Muscle of arm (tissue), 14 donors: ENCODE results near the gene SLC25A1. TPM values are rescaled to one million over a fixed set of nuclear protein-coding genes. Genes with fewer than 3 reads are reported as not detected.

Experiments used
- DNase-seq: peaks from one replicate; pipeline ENCODE4 v3.0.0-alpha.2; 2013
- long read RNA-seq, 11 donors: transcript quantifications; one replicate each; lab custom pipeline, GENCODE V29; 2026
- polyA plus RNA-seq, 12 donors: library from polyadenylated mRNA; unstranded; fragments of 120-200 nt; gene quantifications; one replicate each; pipeline ENCODE4 v1.2.1, GENCODE V29; 2013; ENCODE audit not compliant: insufficient read length in 12 of 12

Gene SLC25A1
- 10 to 100 TPM in 11 of 12 donors, not detected in 1; 14.4 to 31.8 (median 17.5) TPM for polyA plus RNA-seq
- long read RNA-seq, donor 1, transcript SLC25A1-201 (9 exons, 1,648 nt) = major isoform, 42 of 49 reads
- long read RNA-seq, donor 1, partial matches to known transcripts = 5 of 49 reads
- long read RNA-seq, donor 1, other reads (novel, unspliced or antisense) = 0 of 49 reads
- long read RNA-seq, donor 2, transcript SLC25A1-201 (9 exons, 1,648 nt) = major isoform, 7 of 13 reads
- long read RNA-seq, donor 2, partial matches to known transcripts = 5 of 13 reads
- long read RNA-seq, donor 2, other reads (novel, unspliced or antisense) = 0 of 13 reads
- long read RNA-seq, donor 3, transcript SLC25A1-201 (9 exons, 1,648 nt) = major isoform, 5 of 6 reads
- long read RNA-seq, donor 3, partial matches to known transcripts = 0 of 6 reads
- long read RNA-seq, donor 3, other reads (novel, unspliced or antisense) = 0 of 6 reads
- long read RNA-seq, donor 4 = 0 reads
- long read RNA-seq, donor 5, transcript SLC25A1-201 (9 exons, 1,648 nt) = major isoform, 9 of 9 reads
- long read RNA-seq, donor 5, partial matches to known transcripts = 0 of 9 reads
- long read RNA-seq, donor 5, other reads (novel, unspliced or antisense) = 0 of 9 reads
- long read RNA-seq, donor 6, transcript SLC25A1-201 (9 exons, 1,648 nt) = major isoform, 5 of 5 reads
- long read RNA-seq, donor 6, partial matches to known transcripts = 0 of 5 reads
- long read RNA-seq, donor 6, other reads (novel, unspliced or antisense) = 0 of 5 reads
- long read RNA-seq, donor 7, partial matches to known transcripts = 0 of 3 reads
- long read RNA-seq, donor 7, other reads (novel, unspliced or antisense) = 0 of 3 reads
- long read RNA-seq, donor 8, transcript SLC25A1-201 (9 exons, 1,648 nt) = major isoform, 11 of 15 reads
- long read RNA-seq, donor 8, partial matches to known transcripts = 0 of 15 reads
- long read RNA-seq, donor 8, other reads (novel, unspliced or antisense) = 0 of 15 reads
- long read RNA-seq, donor 9, transcript SLC25A1-201 (9 exons, 1,648 nt) = major isoform, 5 of 7 reads
- long read RNA-seq, donor 9, partial matches to known transcripts = 0 of 7 reads
- long read RNA-seq, donor 9, other reads (novel, unspliced or antisense) = 0 of 7 reads
- long read RNA-seq, donor 10, transcript SLC25A1-201 (9 exons, 1,648 nt) = major isoform, 5 of 6 reads
- long read RNA-seq, donor 10, partial matches to known transcripts = 0 of 6 reads
- long read RNA-seq, donor 10, other reads (novel, unspliced or antisense) = 0 of 6 reads
- long read RNA-seq, donor 11, transcript SLC25A1-201 (9 exons, 1,648 nt) = major isoform, 7 of 7 reads
- long read RNA-seq, donor 11, partial matches to known transcripts = 0 of 7 reads
- long read RNA-seq, donor 11, other reads (novel, unspliced or antisense) = 0 of 7 reads

- peak; percentile 79 for DNase-seq
These were observed at the start of gene SLC25A1 for GRCh38 chr22:19178657-19179496. Gene SLC25A1 (minus strand): TSS chr22:19178736. CDS start chr22:19178673, 63 bp downstream.

- DNase-seq = no peak
These were observed 49.6 kb upstream of the SLC25A1 start for GRCh38 chr22:19228179-19228578.

GRCh38 chr22:19226428-19226827 is 47.9 kb upstream of the SLC25A1 start:
- no peak for DNase-seq

GRCh38 chr22:19225560-19225959 is 47.0 kb upstream of the SLC25A1 start:
- no peak for DNase-seq

- no peak for DNase-seq
These were observed 46.4 kb upstream of the SLC25A1 start for GRCh38 chr22:19224985-19225384.

- DNase-seq = no peak
These were observed 46.0 kb upstream of the SLC25A1 start for GRCh38 chr22:19224557-19224956.

DNA sequence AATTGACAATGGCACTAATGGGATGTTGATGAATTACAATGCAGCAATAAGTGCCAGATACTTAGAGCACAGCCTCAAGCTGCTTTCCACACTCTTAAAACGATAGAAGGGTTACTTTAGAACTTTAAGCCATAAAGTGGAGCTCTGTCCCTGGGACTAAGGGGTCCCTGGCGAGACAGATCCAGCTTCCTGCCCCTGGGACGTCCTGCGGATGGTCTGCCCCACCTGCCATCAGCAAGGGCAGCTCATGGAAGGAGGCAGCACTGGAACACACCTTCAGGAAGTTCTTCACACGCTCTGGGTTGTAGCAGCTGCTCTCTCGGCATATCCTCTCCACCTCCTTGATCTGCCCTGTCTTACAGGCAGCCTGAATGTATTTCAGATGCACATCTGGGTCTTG is 45.1 kb upstream of the SLC25A1 start:
- no peak for DNase-seq

GRCh38 chr22:19223110-19223509 is 44.6 kb upstream of the SLC25A1 start:
- DNase-seq = no peak

- DNase-seq = no peak
These were observed 43.9 kb upstream of the SLC25A1 start for GRCh38 chr22:19222242-19223005.

- no peak for DNase-seq
These were observed 42.3 kb upstream of the SLC25A1 start for GRCh38 chr22:19220867-19221266.

DNA sequence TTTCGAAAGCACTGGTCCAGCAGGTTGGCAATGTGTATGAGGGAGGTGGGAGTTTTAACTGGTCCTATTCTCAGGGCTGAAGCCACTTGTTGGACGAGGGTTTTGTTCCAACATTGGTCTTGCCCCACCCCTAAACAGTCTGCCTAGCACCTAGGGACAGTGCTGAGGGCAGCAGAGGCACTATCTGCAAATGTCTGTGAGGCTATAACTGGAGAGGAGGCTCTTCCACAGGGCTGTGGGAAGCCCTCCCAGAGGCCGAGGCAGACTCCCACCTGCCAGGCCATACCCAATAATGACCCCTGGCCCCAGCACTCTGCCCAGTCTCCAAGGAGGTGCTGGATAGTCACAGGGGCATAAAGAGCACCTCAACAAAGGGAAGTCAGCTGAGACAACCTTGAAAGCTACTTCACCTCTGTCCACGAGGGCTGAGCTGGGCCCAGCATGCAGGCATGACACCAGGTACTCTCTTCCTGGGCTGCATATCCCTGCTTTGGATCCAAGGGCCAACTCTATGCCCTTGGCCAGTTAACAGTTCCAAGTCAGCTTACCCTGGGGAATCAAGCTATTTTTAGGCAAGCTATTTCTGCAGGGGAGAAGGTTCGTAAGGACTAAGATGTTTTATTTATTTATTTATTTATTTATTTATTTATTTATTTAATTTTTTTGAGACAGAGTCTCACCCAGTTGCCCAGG is 40.2 kb upstream of the SLC25A1 start:
- no peak for DNase-seq

GRCh38 chr22:19216579-19216978 is 38.0 kb upstream of the SLC25A1 start:
- no peak for DNase-seq

- no peak for DNase-seq
These were observed 36.8 kb upstream of the SLC25A1 start for GRCh38 chr22:19215360-19215759.

DNA sequence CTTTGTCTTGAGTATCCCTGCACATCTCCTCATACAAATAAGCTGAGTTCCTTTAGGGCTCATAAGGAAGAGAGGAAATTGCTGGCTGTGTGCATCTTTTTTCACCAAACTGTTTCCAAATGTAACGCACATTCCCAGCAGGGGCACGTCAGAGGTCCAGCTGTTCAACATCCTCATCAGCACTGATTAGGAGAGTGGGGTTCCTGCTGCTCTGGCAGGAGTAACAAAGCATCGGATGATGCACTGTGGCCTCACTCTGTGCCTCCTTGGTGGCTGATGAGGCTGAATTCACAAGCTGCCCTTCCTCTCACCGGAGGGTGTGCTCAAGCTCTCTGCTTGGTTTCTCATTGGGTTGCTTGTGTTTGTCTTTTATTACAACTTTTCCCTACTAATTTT is 35.5 kb upstream of the SLC25A1 start:
- DNase-seq = no peak

GRCh38 chr22:19213442-19214077 is 35.0 kb upstream of the SLC25A1 start:
- no peak for DNase-seq

DNA sequence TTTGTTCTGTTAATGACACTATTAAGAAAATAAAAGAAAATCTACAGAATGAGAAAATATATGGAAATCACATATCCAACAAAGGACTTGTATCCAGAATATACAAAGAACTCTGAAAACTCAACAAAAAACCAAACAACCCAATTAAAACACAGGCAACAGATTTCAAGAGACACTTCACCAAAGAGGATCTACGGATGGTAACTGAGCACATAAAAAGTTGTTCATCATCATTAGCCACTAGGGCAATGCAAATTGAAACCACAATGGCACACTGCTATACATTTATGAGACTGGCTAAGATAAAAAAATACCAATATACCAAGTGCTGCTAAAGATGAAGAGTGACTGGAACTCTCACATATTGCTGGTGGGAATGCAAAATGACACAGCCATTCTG is 34.5 kb upstream of the SLC25A1 start:
- DNase-seq = no peak

GRCh38 chr22:19212302-19212870 is 33.9 kb upstream of the SLC25A1 start:
- no peak for DNase-seq

DNA sequence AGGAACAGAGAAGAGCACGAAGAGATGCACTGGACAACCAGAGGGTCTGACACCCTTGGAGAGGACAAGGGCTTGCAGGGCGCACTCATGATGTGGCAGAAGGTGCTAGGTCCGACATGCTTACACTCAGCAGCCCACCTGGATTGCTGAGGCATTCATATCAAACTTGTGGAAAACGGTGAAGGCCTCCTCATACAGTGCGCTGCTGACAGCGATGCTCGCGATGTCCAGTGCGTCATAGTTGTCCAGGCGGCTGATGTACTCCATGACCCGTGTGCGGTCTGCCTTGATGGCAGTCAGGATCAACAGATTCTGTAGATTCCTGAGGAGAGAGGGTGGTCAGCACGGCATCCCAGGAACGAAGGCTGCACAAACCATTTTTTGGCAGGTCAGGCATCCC is 31.7 kb upstream of the SLC25A1 start:
- no peak for DNase-seq
